Measurements from ENCODE around the gene MTARC2.

Gene MTARC2

GRCh38 chr1:220769205-220769604, 21.1 kb downstream of the MTARC2 start:
- DNase-seq (ENCODE audit: low read depth) = no peak

DNA sequence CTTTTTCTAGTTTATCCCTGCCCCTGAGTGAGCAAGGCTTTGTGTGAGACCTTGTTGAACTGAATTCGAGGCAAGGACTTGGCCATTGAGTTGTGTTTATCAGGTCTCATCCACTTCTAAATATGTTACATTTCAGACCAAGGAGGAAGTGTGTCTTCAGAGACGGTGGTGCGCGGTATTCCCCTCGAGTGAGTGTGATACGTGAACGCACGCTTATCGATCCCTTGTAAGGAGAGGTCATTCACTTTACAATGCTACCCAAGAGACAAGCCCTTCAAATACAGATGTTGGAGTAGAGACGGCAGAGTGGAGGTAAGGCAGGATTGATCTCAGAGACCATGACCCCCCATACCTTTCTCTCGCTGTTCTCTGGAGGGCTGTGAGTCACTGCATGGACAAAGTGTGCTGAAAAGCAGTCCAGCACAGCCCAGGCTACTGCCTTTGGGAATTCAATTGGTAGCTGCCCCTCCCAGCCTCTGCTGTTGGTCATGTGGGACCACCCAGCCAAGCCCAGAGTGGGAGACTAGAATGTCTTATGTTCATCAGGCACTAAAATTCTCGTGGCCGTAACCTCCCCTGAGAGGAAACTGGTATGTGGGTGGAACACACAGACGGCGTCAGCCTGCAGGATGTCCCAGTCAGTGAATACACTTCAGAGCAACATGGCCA, 22.3 kb downstream of the MTARC2 start:
- no peak for DNase-seq (ENCODE audit: low read depth)

DNA sequence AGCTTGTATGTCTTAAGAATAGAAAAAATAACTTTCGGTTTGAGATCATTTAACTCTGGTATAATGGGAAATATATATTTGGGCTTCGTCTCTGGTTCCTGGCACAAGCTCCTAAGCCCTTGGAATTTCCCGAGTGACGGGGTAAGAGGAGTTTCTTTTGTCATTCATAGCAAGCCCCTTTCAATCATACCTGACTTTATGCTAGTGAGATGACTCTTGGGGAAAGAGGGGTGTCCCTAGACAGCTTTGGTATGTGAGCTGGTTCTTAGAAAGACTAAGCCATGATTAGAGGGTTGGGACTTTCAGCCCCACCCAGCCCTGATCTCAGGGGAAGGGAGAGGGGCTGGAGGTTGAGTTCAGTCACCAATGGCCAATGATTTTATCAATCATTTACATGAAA, 24.7 kb downstream of the MTARC2 start:
- DNase-seq (ENCODE audit: low read depth) = no peak

DNA sequence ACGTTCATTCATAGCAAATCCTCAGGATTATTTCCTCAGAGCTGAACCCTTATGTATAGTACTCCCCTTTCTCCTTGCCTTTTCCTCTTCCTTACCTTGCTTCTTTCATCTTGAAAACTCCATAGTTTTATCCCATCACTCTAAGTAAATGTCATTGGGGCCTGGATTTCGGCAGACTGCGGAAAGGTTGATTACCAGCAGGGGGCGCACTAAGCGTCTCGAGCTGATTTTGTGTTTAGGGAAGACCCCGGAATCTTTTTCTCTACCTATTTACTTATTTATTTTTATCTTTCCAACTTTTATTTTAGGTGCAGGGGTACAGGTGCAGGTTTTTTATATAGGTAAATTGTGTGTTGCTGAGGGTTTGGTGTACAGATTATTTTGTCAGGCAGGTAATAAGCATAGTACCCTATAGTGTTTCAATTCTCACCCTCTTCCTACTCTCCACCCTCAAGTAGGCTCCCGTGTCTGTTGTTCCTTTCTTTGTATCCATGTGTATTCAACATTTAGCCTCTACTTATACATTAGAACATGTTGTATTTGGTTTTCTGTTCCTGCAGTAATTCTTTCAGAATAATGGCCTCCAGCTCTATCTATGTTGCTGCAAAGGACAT, 27.2 kb downstream of the MTARC2 start:
- DNase-seq (ENCODE audit: low read depth) = no peak

- no peak for DNase-seq (ENCODE audit: low read depth)
Measured at GRCh38 chr1:220776254-220776653, 28.1 kb downstream of the MTARC2 start.

- peak; percentile 64 for DNase-seq (ENCODE audit: low read depth)
Measured at GRCh38 chr1:220776720-220777326, 28.7 kb downstream of the MTARC2 start.

DNA sequence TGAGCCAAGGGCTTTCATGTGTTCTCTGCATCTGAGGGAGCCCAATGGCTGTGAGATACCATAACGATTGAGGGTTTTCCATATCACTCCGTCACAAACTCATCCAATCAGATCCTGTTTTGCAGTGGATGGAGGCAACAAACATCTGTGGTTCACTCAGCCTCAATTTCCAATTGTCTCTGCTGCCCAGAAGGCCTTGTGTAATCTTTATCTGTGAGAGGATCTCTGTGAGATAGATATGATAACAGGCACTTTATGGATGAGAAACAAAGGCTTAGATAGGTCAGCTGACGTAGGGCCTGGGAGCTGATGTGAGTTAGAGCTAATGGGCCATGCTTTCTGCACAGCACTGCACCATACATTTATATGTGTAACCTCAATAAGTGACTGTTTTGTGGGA, 35.3 kb downstream of the MTARC2 start:
- no peak for DNase-seq (ENCODE audit: low read depth)

- DNase-seq (ENCODE audit: low read depth) = no peak
Measured at GRCh38 chr1:220784751-220785150, 36.6 kb downstream of the MTARC2 start.

- DNase-seq (ENCODE audit: low read depth) = no peak
Measured at GRCh38 chr1:220785166-220786056, 37.3 kb downstream of the MTARC2 start.

DNA sequence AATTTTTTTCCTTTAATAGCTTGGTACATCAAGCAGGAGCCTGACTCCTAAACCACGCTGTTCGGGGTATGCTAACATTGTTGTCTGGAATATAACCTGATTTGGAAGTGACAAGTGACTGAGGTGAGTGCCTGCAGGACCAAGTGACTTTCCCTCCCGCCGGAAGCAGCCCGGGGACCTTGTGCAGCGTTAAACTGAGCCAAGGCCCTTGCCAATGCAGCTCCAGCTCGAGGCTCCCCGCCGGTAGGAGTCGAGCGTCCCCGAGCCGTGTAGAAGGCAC, 37.9 kb downstream of the MTARC2 start:
- DNase-seq (ENCODE audit: low read depth) = no peak

DNA sequence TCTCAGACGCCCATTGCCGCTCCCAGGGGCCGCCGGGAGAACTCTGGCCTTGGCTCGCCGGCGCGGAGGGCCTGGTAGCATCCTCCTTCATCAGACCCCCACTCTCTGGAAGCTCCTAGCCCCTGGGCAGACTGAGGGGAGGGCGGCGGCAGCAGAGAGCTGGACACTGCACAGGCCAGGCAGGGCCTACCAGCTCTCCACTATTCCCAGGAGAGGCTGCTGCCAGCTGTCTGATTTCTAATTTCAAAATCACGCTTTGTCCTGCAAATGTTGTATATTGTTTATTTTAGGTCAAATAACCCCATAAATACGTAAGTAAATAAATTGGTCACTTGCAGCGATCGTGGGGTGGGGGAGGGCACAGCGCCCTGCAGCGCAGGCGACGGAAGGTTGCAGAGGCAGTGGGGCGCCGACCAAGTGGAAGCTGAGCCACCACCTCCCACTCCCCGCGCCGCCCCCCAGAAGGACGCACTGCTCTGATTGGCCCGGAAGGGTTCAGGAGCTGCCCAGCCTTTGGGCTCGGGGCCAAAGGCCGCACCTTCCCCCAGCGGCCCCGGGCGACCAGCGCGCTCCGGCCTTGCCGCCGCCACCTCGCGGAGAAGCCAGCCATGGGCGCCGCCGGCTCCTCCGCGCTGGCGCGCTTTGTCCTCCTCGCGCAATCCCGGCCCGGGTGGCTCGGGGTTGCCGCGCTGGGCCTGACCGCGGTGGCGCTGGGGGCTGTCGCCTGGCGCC, 38.4 kb downstream of the MTARC2 start, which contains the start of gene MTARC1:
Gene MTARC1, plus strand, starts transcription at position 577 of the 732 bp plus-strand sequence. Its CDS starts 32 bp downstream, at position 609.
- DNase-seq (ENCODE audit: low read depth) = no peak

GRCh38 chr1:220787069-220787619, 39.0 kb downstream of the MTARC2 start:
- DNase-seq (ENCODE audit: low read depth) = no peak

- no peak for DNase-seq (ENCODE audit: low read depth)
Measured at GRCh38 chr1:220788900-220789299, 40.8 kb downstream of the MTARC2 start.

DNA sequence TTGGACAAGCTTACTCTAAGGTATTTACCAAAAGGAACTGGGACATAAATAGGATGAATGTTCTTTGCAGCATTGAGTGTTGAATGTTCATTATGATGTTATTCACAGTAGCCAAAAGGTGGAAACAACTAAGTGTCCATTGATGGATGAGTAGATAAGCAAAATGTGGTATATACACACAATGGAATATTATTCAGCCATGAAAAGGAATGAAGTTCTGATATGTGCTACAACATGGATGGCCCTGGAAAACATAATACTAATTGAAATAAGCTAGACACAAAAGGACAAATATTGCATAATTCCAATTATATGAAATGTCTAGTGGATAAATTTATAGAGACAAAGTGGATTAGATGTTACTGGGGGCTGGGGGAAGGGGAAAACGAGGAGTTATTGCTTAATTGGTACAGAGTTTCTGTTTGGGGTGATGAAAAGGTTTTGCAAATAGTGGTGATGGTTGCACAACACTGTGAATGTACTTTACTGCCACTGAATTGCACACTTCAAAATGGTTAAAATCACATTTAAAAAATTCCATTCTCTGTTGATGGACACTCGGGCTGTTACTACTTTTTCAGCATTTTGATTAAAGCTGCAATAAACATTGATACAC, 41.5 kb downstream of the MTARC2 start:
- no peak for DNase-seq (ENCODE audit: low read depth)

GRCh38 chr1:220791285-220791684, 43.2 kb downstream of the MTARC2 start:
- no peak for DNase-seq (ENCODE audit: low read depth)

DNA sequence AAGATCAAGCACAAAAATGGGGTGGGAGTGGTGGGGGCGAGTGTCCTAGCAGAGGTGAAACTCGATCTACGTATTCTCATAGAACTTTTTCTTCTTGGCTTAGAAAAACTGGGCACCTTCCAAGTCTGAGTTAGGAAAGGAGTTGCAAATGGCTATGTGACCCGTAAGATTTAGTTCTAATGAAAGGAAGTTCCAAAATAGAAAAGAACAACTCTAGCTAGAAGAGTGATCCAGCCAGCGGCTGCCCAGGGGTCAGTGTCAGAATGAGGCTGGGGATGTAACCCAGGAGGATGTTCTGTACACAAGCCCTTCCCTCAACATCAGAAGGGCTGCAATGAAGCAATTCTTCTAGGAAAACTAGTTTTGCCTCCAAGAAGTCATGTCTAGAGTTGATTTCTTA, 43.8 kb downstream of the MTARC2 start:
- DNase-seq (ENCODE audit: low read depth) = no peak

DNA sequence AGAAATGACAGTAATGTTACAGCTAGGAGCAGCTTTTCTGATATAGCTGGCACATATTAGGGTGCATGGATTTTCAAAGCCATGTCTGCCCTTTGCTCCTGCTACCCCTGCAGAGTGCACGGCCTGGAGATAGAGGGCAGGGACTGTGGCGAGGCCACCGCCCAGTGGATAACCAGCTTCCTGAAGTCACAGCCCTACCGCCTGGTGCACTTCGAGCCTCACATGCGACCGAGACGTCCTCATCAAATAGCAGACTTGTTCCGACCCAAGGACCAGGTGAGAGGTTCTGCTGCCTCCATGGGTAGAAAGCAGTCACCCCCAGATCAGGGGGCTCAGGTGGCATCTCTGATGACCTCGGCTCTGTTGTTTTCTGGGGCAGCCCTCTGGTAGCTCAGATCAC, 48.4 kb downstream of the MTARC2 start:
- no peak for DNase-seq (ENCODE audit: low read depth)

GRCh38 chr1:220797044-220797443, 48.9 kb downstream of the MTARC2 start:
- DNase-seq (ENCODE audit: low read depth) = no peak

GRCh38 chr1:220797553-220797952, 49.4 kb downstream of the MTARC2 start:
- DNase-seq (ENCODE audit: low read depth) = no peak

GRCh38 chr1:220798338-220798737, 50.2 kb downstream of the MTARC2 start:
- no peak for DNase-seq (ENCODE audit: low read depth)

DNA sequence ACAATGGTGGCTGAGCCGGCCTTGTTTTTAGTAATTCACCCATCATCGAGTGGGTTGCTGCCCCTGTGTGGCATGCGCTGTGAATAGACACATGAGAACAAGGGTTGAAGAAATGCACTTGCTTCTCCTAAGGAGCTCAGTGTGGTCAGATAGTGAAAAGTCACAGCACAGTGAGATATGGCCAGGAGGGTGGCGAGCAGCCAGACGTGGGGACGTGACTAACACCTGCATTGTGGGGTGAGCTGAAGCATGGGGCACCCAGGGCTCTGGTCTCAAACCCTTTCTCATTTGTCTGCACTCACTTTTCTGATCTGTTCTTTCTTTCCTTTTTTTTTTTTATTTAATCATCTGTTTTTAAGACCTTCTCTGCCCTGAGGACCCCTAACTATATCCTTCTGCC, 52.1 kb downstream of the MTARC2 start:
- DNase-seq (ENCODE audit: low read depth) = no peak
